NCI-H1048 (cell line): ENCODE measurements around the gene CDCA5.

Experiments used
- DNase-seq: peaks from one replicate; lab custom pipeline; 2025; lab: John Stamatoyannopoulos, UW

CDCA5 gene, protein sequence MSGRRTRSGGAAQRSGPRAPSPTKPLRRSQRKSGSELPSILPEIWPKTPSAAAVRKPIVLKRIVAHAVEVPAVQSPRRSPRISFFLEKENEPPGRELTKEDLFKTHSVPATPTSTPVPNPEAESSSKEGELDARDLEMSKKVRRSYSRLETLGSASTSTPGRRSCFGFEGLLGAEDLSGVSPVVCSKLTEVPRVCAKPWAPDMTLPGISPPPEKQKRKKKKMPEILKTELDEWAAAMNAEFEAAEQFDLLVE

GRCh38 chr11:65083834-65084597 lies at the start of gene CDCA5, which contains the start of gene ZFPL1:
Gene CDCA5 (minus strand): TSS chr11:65084040. CDS start chr11:65083978, 62 bp downstream.
Gene ZFPL1 (plus strand): TSS chr11:65084222. CDS start chr11:65084699, 477 bp downstream.
- peak; percentile 93 for DNase-seq

GRCh38 chr11:65132988-65133700 lies 49.3 kb upstream of the CDCA5 start:
- no peak for DNase-seq

GRCh38 chr11:65132238-65132987 lies 48.6 kb upstream of the CDCA5 start:
- DNase-seq: no peak

DNA sequence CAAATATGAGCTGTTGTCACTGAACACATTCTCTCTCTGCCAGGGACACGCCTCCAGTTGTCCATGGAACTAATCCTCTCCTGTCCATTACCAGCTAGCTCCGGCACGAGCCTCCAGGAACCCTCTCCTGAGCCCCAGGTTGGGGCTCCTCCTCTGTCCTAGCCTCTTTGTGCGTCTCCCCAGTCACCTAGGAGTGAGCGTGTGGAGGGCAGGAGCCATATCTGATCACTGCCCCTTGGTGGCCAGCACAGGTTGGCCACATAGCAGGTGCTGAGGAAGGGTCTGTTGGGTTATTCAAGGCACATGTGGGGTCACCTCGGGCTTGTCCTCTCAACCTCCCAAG lies 48.0 kb upstream of the CDCA5 start:
- no peak for DNase-seq

DNA sequence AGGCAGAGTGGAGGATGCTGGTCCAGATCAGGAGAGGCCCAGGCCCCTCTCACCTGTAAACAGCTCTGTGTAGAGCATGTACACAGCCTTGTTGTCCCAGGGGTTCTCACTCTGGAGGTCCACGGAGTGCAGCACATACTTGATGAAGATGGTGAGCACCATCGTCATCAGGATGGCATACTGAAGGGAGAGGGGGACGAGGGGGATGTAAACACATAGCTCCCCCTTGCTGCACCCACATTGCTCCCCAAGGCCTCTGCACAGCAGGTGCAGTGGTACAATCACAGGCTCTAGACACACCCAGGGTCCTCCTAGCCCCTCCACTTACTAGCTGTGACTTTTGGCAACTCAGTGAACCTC lies 47.6 kb upstream of the CDCA5 start:
- DNase-seq: no peak

DNA sequence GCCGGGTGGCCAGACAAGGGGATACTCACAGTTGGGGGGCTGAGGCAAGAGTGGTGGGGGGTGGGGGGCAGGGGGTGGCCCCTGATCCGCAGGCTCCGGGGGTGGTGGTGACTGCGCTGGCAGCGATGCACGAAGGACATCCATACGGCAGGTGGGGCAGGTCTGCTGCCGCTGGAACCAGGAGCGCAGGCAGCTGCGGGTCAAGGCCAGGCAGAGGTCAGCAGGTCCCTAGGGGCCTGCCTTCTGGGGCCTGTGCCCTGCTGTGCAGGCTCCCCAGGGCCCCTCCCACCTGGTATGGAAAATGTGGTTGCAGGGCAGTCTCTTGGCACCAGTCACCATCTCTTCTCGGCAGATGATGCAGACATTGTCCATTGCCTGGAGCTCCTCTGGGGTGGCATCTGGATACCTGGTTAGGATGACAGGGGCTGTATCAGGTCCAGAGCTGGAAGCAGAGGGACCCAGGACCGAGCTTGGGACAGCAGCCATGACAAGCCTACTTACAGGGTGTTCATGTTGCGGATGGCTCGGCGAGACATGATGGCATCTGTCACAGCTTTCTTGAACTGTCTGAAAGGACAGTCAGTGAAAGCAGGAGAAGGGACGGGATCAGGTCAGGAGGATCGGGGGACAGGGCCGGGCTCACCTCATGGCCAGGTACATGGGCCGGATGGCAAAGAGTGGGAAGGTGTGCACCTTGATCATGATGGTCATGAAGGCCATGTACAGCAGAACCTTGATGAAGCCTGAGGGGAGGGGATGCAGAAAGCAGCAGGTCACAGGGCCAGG lies 47.0 kb upstream of the CDCA5 start:
- DNase-seq: no peak

GRCh38 chr11:65129649-65130441 lies 46.0 kb upstream of the CDCA5 start:
- DNase-seq: no peak

DNA sequence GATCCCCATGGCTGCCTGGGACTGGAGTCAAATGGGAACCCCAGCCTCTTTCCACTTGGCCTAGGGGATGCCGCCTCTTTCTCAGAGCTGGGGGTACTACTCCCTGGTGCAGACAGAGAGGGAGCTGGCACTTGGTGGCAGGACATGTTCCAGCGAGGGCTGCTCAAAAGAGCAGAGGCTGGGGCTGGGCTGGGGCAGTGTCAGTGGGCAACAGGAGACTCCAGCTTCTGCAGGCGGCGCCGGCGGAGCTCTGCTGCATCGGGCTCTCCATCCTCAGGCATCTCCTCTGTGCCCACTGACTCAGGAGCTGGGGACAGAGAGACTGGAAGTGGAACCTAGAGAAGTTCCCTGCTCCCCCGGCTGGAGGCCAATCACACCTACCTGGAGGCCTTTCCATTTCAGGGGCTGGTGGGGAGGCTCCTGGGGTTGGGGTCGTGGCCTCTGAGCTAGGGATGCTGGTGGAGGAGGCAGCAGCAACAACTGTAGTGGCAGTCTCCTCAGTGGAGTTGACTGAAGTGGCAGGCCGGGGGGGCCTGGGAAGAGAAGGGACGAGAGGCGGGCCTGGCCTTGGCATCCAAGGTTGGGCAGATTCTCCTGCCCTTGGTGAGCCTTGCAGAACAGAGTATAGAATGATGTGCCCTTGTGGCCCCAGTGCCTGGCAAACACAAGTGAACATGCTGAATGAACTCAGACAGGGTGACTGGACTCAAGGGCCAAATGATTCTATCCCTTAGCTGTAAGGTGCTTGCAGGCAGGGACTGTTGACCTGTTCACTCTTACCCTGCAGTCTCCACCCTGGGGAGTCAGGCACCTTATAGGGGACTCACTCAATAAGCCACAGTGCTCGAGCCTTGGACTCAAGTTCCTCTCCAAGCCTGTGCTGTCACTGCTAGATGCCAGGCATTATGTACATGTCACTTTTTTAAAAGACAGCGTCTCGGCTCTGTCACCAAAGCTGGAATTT lies 44.6 kb upstream of the CDCA5 start:
- DNase-seq: no peak

- no peak for DNase-seq
These were observed 43.8 kb upstream of the CDCA5 start for GRCh38 chr11:65127473-65128181.

- no peak for DNase-seq
These were observed 42.9 kb upstream of the CDCA5 start for GRCh38 chr11:65126624-65127274.

DNA sequence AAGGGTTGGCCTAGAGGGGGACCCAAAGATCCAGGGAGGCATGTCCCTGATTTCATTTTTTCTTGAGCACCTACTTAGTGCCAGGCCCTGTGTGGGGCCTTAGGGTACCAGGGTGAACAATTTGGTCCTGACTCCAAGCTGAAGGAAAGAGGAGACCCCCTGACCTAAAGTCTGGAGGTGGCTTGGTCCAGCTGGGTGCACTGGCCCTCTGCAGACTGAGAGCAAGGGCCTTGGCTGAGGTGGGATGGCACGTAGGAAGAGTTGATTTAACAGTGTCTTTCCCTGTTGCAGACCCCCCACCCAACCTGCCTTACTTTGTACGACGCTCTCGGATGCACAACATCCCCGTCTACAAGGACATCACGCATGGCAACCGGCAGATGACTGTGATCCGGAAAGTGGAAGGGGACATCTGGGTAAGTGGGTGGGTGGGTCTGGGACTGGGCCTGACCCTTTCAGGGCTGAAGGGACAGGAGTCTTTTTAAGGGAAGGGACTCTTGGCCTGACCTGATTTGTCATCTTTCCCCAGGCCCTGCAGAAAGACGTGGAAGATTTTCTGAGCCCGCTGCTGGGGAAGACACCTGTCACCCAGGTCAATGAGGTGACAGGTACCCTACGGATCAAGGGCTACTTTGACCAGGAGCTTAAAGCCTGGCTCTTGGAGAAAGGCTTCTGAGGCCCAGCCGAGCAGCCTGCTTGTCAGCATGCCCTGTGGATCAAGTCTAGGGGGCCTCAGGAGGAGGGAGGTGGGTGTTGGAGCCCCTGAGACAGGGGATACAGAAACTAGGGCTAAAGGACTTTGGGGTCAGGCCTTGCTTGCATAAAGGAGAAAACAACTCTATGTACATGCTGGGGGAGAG lies 41.6 kb upstream of the CDCA5 start:
- DNase-seq: no peak

- no peak for DNase-seq
These were observed 40.8 kb upstream of the CDCA5 start for GRCh38 chr11:65124480-65125196.

- peak; percentile 98 for DNase-seq
These were observed 38.2 kb upstream of the CDCA5 start, which contains the start of the genes FAU and MRPL49 for GRCh38 chr11:65121865-65122696. Gene FAU (minus strand): TSS chr11:65122134. CDS start chr11:65121813, 321 bp downstream. Gene MRPL49 (plus strand): TSS chr11:65122321. CDS start chr11:65122347, 26 bp downstream.

- no peak for DNase-seq
These were observed 37.6 kb upstream of the CDCA5 start for GRCh38 chr11:65121447-65121864.

DNA sequence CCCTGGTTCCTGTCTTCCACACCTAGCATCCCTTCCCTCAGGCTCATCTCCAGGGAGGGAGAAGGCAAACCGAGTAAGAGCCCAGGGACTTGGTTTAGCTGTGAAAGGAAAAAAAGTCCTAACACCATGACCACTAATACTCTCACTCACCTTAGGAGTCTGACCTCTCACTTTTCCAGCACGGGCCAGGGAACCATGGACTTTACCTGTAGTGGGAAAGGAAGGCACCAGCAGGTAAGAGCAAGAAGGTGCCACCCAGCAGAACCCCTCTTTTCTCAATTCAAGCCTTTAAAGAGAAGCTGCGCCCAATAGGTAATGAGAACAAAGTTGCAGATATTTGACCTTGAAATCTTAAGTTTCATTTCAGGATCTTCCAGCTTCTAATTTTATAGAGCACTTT lies 37.0 kb upstream of the CDCA5 start:
- DNase-seq: no peak

DNA sequence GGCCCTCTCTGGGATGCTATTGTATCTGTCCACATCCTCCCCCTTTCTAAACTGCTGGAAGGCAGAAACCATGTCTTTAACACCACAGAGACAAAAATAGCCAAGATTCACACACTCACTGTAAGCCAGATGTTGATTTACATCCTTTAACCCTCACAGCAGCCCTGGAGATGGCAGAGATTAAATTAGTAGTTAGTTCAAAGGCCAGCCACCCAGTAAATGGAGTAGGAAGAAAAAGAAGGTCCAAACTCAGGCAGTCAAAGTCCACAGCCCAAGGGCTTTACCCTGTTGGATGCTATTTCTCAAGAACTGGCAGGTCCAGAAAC lies 35.8 kb upstream of the CDCA5 start:
- DNase-seq: no peak
